Thoracic aorta (tissue), 2 donors: ENCODE measurements around the gene ZNF543. TPM values are rescaled to one million over a fixed set of nuclear protein-coding genes. Genes with fewer than 3 reads are reported as not detected.
"Not testable (repeated sequence)": the region's sequence is repeated elsewhere in the genome, so short reads cannot be mapped to it uniquely, and the experiment has no call there.

Source experiments
- ATAC-seq: fragments of 150-250 bp; one replicate; pipeline ENCODE4 v1.8.0; 2017; ENCODE audit warnings: low read depth; ENCODE audit not compliant: insufficient number of reproducible peaks, low FRiP score
- DNase-seq: peaks from one replicate; pipeline ENCODE4 v3.0.0-alpha.2; 2020; ENCODE audit warnings: low spot score
- H3K27ac ChIP-seq, 2 donors: fragments of 200-600 bp; sonication (generic); 1 replicate in 1 of 2; 2 replicates in 1 of 2; pipeline ENCODE4 v1.5.1; 2016; ENCODE audit warnings: mild to moderate bottlenecking in 2 of 2, moderate library complexity in 2 of 2
- H3K27me3 ChIP-seq: fragments of 200-600 bp; sonication (generic); replicated peaks from 2 replicates; pipeline ENCODE4 v1.6.0; 2016; ENCODE audit warnings: mild to moderate bottlenecking; ENCODE audit not compliant: insufficient read depth
- H3K36me3 ChIP-seq: fragments of 200-600 bp; sonication (generic); one replicate; pipeline ENCODE4 v1.5.1; 2016
- H3K4me1 ChIP-seq, 2 donors: fragments of 200-600 bp; sonication (generic); 1 replicate in 1 of 2; 2 replicates in 1 of 2; pipeline versions ENCODE4 v1.5.1 to v1.6.0; 2016; ENCODE audit warnings: low read depth in 2 of 2, mild to moderate bottlenecking in 1 of 2; ENCODE audit not compliant: control insufficient read depth in 1 of 2
- H3K4me3 ChIP-seq: fragments of 200-600 bp; sonication (generic); 2 replicates; pipeline ENCODE4 v1.5.1; 2016; ENCODE audit warnings: mild to moderate bottlenecking
- H3K9me3 ChIP-seq: fragments of 200-600 bp; sonication (generic); 2 replicates; pipeline ENCODE4 v1.5.1; 2016
- total RNA-seq, 2 donors: library from RNA; depleted of rRNA; stranded (reverse); fragments of >200 nt; gene quantifications; one replicate each; pipeline versions ENCODE4 v1.1.0 to v1.2.3, GENCODE V29; 2016
- TF ChIP-seq, protein P1 (sequence below): fragments of 200-600 bp; sonication (generic); IDR thresholded peaks from one replicate; pipeline ENCODE4 v1.5.1; 2019; ENCODE audit warnings: antibody characterized with exemption

ZNF543 gene
- total RNA-seq, 2 donors from 2014 or later: 7.6 to 9.7 TPM

DNA sequence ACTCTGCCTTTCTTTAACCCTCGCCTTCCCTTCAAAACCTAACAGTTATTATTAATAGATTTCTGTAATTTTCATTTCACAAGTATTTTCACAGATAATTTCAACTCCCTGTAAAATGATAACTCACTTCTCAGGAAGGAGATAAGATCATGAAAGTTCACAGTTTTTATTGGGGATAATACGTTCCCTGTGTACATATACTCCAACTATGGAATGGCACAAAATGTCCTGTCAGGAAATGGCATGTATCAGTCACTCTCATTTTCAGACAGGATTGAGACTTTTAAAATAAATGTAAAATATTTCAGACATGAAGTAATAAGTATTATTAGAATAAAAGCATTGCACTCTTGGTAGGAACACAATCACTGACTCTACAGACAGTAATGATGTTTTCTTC lies 42.1 kb downstream of the ZNF543 start:
- TF ChIP-seq, protein P1, sequence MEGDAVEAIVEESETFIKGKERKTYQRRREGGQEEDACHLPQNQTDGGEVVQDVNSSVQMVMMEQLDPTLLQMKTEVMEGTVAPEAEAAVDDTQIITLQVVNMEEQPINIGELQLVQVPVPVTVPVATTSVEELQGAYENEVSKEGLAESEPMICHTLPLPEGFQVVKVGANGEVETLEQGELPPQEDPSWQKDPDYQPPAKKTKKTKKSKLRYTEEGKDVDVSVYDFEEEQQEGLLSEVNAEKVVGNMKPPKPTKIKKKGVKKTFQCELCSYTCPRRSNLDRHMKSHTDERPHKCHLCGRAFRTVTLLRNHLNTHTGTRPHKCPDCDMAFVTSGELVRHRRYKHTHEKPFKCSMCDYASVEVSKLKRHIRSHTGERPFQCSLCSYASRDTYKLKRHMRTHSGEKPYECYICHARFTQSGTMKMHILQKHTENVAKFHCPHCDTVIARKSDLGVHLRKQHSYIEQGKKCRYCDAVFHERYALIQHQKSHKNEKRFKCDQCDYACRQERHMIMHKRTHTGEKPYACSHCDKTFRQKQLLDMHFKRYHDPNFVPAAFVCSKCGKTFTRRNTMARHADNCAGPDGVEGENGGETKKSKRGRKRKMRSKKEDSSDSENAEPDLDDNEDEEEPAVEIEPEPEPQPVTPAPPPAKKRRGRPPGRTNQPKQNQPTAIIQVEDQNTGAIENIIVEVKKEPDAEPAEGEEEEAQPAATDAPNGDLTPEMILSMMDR: no peak
- ATAC-seq: no peak
- Histone ChIP-seq H3K27ac (peak overlapping the region; percentile 71 to 82), H3K9me3 (peaks cover 30% of the 10 kb centered on the region), H3K36me3 (peaks cover 10% of the 10 kb centered on the region), H3K4me1 (peaks cover 0 to 15% of the 10 kb centered on the region in 2 donors), H3K27me3 (no peaks in the 10 kb centered on the region), H3K4me3 (peak overlapping the region; percentile 95)
- no peak for DNase-seq

DNA sequence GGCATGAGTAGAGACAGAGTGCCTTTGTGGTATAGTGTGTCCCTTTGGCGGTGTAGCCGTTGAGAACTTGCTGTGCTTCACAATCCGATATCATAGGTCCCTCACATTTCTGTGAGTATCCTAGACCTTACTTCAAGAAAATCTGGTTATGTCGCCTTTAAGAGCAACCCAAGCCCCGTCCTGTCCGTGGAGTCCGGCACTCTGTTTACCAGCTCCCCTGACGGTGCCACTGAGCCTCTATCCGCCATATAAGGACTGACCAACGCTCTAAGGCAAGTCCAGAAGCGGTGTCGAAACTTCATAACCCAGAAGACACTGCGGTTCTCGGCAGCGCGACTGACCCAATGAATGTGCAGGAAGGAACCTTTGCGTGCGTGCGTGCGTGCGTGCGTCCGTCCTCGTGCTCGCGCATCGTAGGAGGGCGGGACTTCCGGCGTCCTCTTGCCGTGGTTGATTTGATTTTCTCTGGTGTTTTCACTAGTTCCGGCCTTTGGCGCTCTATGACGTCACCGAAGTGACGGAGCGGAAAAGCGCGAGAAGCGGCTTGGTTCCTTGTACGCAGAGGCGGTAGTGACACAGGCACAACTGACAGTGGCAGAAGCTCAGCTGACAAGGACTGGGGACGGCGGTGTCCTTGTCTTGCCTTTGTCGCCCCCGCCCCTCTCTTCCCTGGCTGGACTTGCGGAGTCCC lies 42.9 kb downstream of the ZNF543 start, which contains the start of the genes TRAPPC2B and ZNF547:
TSS of gene TRAPPC2B (plus strand) at position 555 of the 691 bp plus-strand sequence. CDS start 1,283 bp downstream, outside the sequence.
TSS of gene ZNF547 (plus strand) at position 555 of the 691 bp plus-strand sequence. CDS start 5,005 bp downstream, outside the sequence.
- Histone ChIP-seq H3K4me3 (peak within 1 kb of the TSS; percentile 95), H3K4me1 (peaks cover 0 to 15% of the 10 kb centered on the region in 2 donors), H3K36me3 (peaks cover 4% of the 10 kb centered on the region), H3K9me3 (peaks cover 25% of the 10 kb centered on the region), H3K27ac (peak within 1 kb of the TSS; percentile 71 to 87), H3K27me3 (no peaks in the 10 kb centered on the region)
- DNase-seq (peak; percentile 94), ATAC-seq (peak; percentile 100)
- TF ChIP-seq, protein P1: no peak

DNA sequence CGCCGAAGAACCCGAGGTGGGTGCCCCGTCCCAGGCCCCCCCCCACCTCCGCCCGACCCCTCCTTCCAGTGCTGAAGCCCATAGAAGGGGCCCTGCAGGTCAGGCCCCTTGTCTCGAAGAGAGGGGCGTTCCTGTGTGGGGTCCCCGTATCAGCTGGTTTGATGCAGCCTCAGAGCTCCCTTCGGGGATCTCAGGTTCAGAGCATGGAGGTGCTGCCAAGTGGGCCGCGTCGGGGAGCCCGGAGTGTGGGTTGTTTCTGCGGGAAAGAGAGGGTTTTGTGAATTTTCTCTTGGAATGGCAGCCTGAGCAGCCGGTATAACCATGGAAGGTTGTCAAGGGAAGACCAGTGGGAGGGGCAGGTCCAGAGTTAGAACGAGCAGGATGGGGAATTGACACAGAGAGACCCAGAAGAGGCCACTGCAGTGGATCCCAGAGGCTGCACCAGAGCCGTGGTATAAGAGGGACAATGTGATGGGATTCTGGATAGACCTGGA lies 43.5 kb downstream of the ZNF543 start:
- Histone ChIP-seq H3K4me3 (peak overlapping the region; percentile 95), H3K36me3 (peaks cover 1% of the 10 kb centered on the region), H3K27me3 (no peaks in the 10 kb centered on the region), H3K4me1 (peaks cover 0 to 15% of the 10 kb centered on the region in 2 donors), H3K27ac (peak overlapping the region; percentile 71 to 87), H3K9me3 (peaks cover 22% of the 10 kb centered on the region)
- TF ChIP-seq, protein P1: no peak
- DNase-seq (no peak), ATAC-seq (no peak)

DNA sequence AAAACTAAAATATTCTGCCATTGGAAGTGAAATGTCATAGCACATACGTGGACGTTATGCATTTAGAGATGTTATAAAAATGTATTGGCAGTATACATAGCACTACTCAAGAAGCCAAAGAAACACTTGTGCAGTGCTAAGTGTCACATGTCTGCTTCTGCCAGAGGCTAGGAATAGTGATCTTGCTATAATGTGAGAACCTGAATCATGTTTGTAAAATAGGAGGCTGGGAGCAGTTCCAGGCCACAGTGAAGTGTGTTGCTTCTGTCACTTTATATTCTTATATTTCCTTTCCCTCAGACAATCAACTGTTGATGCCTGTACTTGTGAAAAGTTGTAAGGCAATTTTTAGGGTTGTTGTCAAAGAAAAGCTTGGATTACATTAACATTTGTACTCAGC lies 46.5 kb downstream of the ZNF543 start:
- ATAC-seq: no peak
- DNase-seq: no peak
- peaks cover 8% of the 10 kb centered on the region for H3K9me3 ChIP-seq
- no peaks in the 10 kb centered on the region for H3K27me3 ChIP-seq
- TF ChIP-seq, protein P1: no peak
- no peak overlapping the region for H3K27ac ChIP-seq
- H3K36me3 ChIP-seq: peaks cover 7% of the 10 kb centered on the region
- H3K4me1 ChIP-seq: peaks cover 0 to 15% of the 10 kb centered on the region in 2 donors
- H3K4me3 ChIP-seq: no peak overlapping the region

DNA sequence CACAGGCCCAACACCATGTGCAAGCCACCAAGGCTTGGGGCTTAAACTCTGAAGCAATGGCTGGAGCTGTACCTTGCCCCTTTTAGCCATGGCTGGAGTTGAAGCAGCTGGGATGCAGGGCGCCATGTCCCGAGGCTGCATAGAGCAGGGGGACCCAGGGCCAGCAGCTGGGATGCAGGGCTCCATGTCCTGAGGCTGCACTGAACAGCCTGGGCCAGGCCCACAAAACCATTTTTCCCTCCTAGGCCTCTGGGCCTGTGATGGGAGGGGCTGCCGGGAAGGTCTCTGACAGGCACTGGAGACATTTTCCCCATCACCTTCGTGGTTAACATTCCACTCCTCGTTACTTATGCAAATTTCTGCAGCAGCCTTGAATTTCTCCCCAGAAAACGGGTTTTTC lies 53.9 kb downstream of the ZNF543 start:
- DNase-seq (no peak), ATAC-seq (no peak)
- H3K27me3 ChIP-seq: no peaks in the 10 kb centered on the region
- peaks cover 36% of the 10 kb centered on the region for H3K9me3 ChIP-seq
- no peaks in the 10 kb centered on the region for H3K4me1 ChIP-seq
- TF ChIP-seq, protein P1: no peak
- H3K36me3 ChIP-seq: peaks cover 62% of the 10 kb centered on the region
- no peak overlapping the region for H3K4me3 ChIP-seq
- H3K27ac ChIP-seq: no peak overlapping the region

DNA sequence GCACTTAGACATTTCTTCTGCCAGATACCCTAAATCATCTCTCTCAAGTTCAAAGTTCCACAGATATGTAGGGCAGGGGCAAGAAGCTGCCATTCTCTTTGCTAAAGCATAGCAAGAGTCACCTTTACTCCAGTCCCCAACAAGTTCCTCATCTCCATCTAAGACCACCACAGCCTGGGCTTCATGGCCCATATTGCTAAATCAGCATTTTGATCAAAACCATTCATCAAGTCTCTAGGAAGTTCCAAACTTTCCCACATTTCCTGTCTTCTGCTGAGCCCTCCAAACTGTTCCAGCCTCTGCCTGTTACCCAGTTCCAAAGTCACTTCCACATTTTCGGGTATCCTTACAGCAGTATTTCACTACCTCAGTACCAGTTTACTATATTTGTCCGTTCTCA lies 54.4 kb downstream of the ZNF543 start:
- Histone ChIP-seq H3K9me3 (peaks cover 40% of the 10 kb centered on the region), H3K36me3 (peaks cover 62% of the 10 kb centered on the region)
- not testable (repeated sequence) for DNase-seq, H3K27ac ChIP-seq, H3K4me3 ChIP-seq, H3K4me1 ChIP-seq, ATAC-seq, H3K27me3 ChIP-seq
